ENCODE data around the gene LOC101059915.
"Not testable (repeated sequence)": the region's sequence is repeated elsewhere in the genome, so short reads cannot be mapped to it uniquely, and the experiment has no call there.

Gene LOC101059915

GRCh38 chrX:71699023-71699344 lies 31.6 kb downstream of the LOC101059915 start:
- H3K36me3 ChIP-seq (ENCODE audit: control insufficient read depth, insufficient read depth, low read length); H2BK120ac ChIP-seq (ENCODE audit: low read depth, low read length); H3K23ac ChIP-seq (ENCODE audit: low read length); H3K27ac ChIP-seq (ENCODE audit: low read depth, low read length); H3K79me1 ChIP-seq (ENCODE audit: low read length); H4K8ac ChIP-seq (ENCODE audit: low read depth, low read length); H3K79me2 ChIP-seq (ENCODE audit: control insufficient read depth, insufficient read depth, low read length); H2BK15ac ChIP-seq (replicated peaks; ENCODE audit: low read depth); H3K4ac ChIP-seq (ENCODE audit: low read depth, low read length); H3K4me2 ChIP-seq (ENCODE audit: low read length); H3K9ac ChIP-seq (ENCODE audit: low read length); H2AK5ac ChIP-seq (ENCODE audit: low read length); H2BK5ac ChIP-seq (ENCODE audit: low read length); H4K5ac ChIP-seq (ENCODE audit: low read length); DNase-seq; H3K56ac ChIP-seq (ENCODE audit: low read length); H3K27me3 ChIP-seq (ENCODE audit: insufficient read depth, low read length, poor library complexity); H3K4me1 ChIP-seq (ENCODE audit: control insufficient read depth, low read depth, low read length); H3K18ac ChIP-seq (ENCODE audit: low read length); H3K4me3 ChIP-seq (ENCODE audit: low read length): not testable (repeated sequence)
- WGBS (ENCODE audit: extremely low coverage, insufficient coverage, low lambda C conversion rate) = no CpG with 5 or more reads among the region's 4 CpGs

GRCh38 chrX:71702853-71703252 lies 35.5 kb downstream of the LOC101059915 start:
- not testable (repeated sequence) for H2AK5ac ChIP-seq (ENCODE audit: low read length); H3K18ac ChIP-seq (ENCODE audit: low read length); H3K4ac ChIP-seq (ENCODE audit: low read depth, low read length); H3K36me3 ChIP-seq (ENCODE audit: control insufficient read depth, insufficient read depth, low read length); H3K27me3 ChIP-seq (ENCODE audit: insufficient read depth, low read length, poor library complexity); H2BK120ac ChIP-seq (ENCODE audit: low read depth, low read length); H3K23ac ChIP-seq (ENCODE audit: low read length); H3K4me3 ChIP-seq (ENCODE audit: low read length); H3K4me1 ChIP-seq (ENCODE audit: control insufficient read depth, low read depth, low read length); H3K9ac ChIP-seq (ENCODE audit: low read length); H4K5ac ChIP-seq (ENCODE audit: low read length); H2BK15ac ChIP-seq (replicated peaks; ENCODE audit: low read depth); DNase-seq; H2BK5ac ChIP-seq (ENCODE audit: low read length); H3K4me2 ChIP-seq (ENCODE audit: low read length); H3K27ac ChIP-seq (ENCODE audit: low read depth, low read length); H3K56ac ChIP-seq (ENCODE audit: low read length); H4K8ac ChIP-seq (ENCODE audit: low read depth, low read length); H3K79me1 ChIP-seq (ENCODE audit: low read length); H3K79me2 ChIP-seq (ENCODE audit: control insufficient read depth, insufficient read depth, low read length)
- WGBS (ENCODE audit: extremely low coverage, insufficient coverage, low lambda C conversion rate) = no CpG with 5 or more reads among the region's 12 CpGs

DNA sequence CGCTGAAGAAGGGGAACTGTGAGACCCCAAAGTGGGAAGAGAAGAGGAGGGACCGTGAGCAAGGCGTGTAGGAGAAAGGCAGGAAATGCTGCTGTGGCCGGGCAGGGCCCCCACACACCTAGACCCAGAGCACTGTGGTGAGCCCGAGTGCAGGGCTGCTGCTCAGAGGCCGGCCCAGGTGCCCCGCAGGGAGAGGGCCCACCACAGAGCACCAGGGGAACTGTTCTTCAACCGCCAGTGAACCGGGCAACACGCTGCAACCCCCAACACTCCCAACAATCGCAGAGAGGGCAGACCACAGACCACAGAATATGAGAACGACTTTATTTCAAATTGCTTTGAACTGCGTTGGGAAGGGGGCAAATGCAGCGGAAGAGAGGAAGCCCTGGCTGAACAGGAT lies 46.7 kb downstream of the LOC101059915 start:
- not testable (repeated sequence) for H3K4me3 ChIP-seq (ENCODE audit: low read length); H3K27ac ChIP-seq (ENCODE audit: low read depth, low read length); DNase-seq; H3K36me3 ChIP-seq (ENCODE audit: control insufficient read depth, insufficient read depth, low read length); H3K4me2 ChIP-seq (ENCODE audit: low read length); H3K18ac ChIP-seq (ENCODE audit: low read length); H2BK15ac ChIP-seq (replicated peaks; ENCODE audit: low read depth); H2BK5ac ChIP-seq (ENCODE audit: low read length); H3K4me1 ChIP-seq (ENCODE audit: control insufficient read depth, low read depth, low read length); H3K56ac ChIP-seq (ENCODE audit: low read length); H2BK120ac ChIP-seq (ENCODE audit: low read depth, low read length); H4K5ac ChIP-seq (ENCODE audit: low read length); H3K79me1 ChIP-seq (ENCODE audit: low read length); H3K23ac ChIP-seq (ENCODE audit: low read length); H3K79me2 ChIP-seq (ENCODE audit: control insufficient read depth, insufficient read depth, low read length); H4K8ac ChIP-seq (ENCODE audit: low read depth, low read length); H3K27me3 ChIP-seq (ENCODE audit: insufficient read depth, low read length, poor library complexity); H3K4ac ChIP-seq (ENCODE audit: low read depth, low read length); H2AK5ac ChIP-seq (ENCODE audit: low read length); H3K9ac ChIP-seq (ENCODE audit: low read length)
- no CpG with 5 or more reads among the region's 14 CpGs for WGBS (ENCODE audit: extremely low coverage, insufficient coverage, low lambda C conversion rate)

DNA sequence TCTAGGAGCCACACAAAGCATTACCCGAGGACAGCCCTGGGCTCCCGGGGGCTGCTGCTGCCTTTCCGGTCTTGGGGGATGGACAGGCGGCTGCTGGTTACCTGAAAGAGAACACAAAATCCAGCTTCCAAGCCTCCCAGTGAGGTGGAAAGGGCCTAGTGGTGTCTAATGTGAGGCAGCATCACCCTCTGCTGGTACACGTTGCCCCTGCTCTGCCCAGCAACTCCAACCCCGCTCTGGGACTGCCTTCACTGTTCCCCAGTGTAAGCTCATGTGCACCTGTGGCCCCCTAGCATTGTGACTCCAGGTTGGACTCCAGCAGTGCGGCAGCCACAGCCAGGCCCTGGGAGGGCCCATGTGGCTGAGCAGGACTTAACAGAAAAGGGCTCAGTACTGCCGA lies 48.2 kb downstream of the LOC101059915 start:
- H3K36me3 ChIP-seq (ENCODE audit: control insufficient read depth, insufficient read depth, low read length); H3K23ac ChIP-seq (ENCODE audit: low read length); H2BK15ac ChIP-seq (replicated peaks; ENCODE audit: low read depth); DNase-seq; H2BK120ac ChIP-seq (ENCODE audit: low read depth, low read length); H3K79me1 ChIP-seq (ENCODE audit: low read length); H3K27ac ChIP-seq (ENCODE audit: low read depth, low read length); H3K4me2 ChIP-seq (ENCODE audit: low read length); H4K5ac ChIP-seq (ENCODE audit: low read length); H4K8ac ChIP-seq (ENCODE audit: low read depth, low read length); H3K18ac ChIP-seq (ENCODE audit: low read length); H2AK5ac ChIP-seq (ENCODE audit: low read length); H3K56ac ChIP-seq (ENCODE audit: low read length); H3K9ac ChIP-seq (ENCODE audit: low read length); H3K4me3 ChIP-seq (ENCODE audit: low read length); H3K79me2 ChIP-seq (ENCODE audit: control insufficient read depth, insufficient read depth, low read length); H3K27me3 ChIP-seq (ENCODE audit: insufficient read depth, low read length, poor library complexity); H3K4me1 ChIP-seq (ENCODE audit: control insufficient read depth, low read depth, low read length); H3K4ac ChIP-seq (ENCODE audit: low read depth, low read length); H2BK5ac ChIP-seq (ENCODE audit: low read length): not testable (repeated sequence)
- no CpG with 5 or more reads among the region's 8 CpGs for WGBS (ENCODE audit: extremely low coverage, insufficient coverage, low lambda C conversion rate)

GRCh38 chrX:71716323-71716722 lies 49.0 kb downstream of the LOC101059915 start:
- H3K36me3 ChIP-seq (ENCODE audit: control insufficient read depth, insufficient read depth, low read length); H2BK120ac ChIP-seq (ENCODE audit: low read depth, low read length); H3K4me3 ChIP-seq (ENCODE audit: low read length); H4K5ac ChIP-seq (ENCODE audit: low read length); H3K27ac ChIP-seq (ENCODE audit: low read depth, low read length); H3K27me3 ChIP-seq (ENCODE audit: insufficient read depth, low read length, poor library complexity); H2BK15ac ChIP-seq (replicated peaks; ENCODE audit: low read depth); H3K4me1 ChIP-seq (ENCODE audit: control insufficient read depth, low read depth, low read length); H3K18ac ChIP-seq (ENCODE audit: low read length); H3K4ac ChIP-seq (ENCODE audit: low read depth, low read length); H3K23ac ChIP-seq (ENCODE audit: low read length); DNase-seq; H3K56ac ChIP-seq (ENCODE audit: low read length); H4K8ac ChIP-seq (ENCODE audit: low read depth, low read length); H3K79me2 ChIP-seq (ENCODE audit: control insufficient read depth, insufficient read depth, low read length); H3K79me1 ChIP-seq (ENCODE audit: low read length); H2AK5ac ChIP-seq (ENCODE audit: low read length); H3K4me2 ChIP-seq (ENCODE audit: low read length); H3K9ac ChIP-seq (ENCODE audit: low read length); H2BK5ac ChIP-seq (ENCODE audit: low read length): not testable (repeated sequence)
- WGBS (ENCODE audit: extremely low coverage, insufficient coverage, low lambda C conversion rate) = no CpG with 5 or more reads among the region's 12 CpGs

DNA sequence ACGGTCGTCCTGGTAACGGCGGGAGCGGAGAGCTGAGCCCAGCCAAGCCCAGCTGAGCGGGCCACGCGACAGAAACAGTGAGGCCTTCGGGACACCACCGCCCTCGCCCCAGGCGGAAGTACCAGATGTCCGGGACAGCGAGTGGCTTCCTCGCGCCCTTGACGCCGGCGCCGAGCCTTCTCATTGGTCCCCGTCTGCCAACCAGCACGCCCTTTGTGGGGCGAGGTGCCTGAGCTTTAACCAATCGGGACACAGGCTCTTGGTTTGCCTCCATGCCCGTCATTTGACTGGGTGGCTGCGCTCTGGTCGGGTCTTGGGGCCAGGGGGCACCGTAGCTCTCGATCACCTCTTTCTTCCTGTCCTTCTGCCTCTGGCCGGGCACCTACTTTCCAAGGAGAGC lies 50.8 kb downstream of the LOC101059915 start, which contains the start of gene CXorf49:
CXorf49 (minus strand) TSS at position 101 of the 400 bp plus-strand sequence. CDS start 134 bp downstream, outside the sequence.
- H3K4me2 ChIP-seq (ENCODE audit: low read length); H3K9ac ChIP-seq (ENCODE audit: low read length); H3K4ac ChIP-seq (ENCODE audit: low read depth, low read length); H3K56ac ChIP-seq (ENCODE audit: low read length); H3K18ac ChIP-seq (ENCODE audit: low read length); H3K79me2 ChIP-seq (ENCODE audit: control insufficient read depth, insufficient read depth, low read length); H2BK5ac ChIP-seq (ENCODE audit: low read length); H3K27ac ChIP-seq (ENCODE audit: low read depth, low read length); DNase-seq; H3K36me3 ChIP-seq (ENCODE audit: control insufficient read depth, insufficient read depth, low read length); H4K5ac ChIP-seq (ENCODE audit: low read length); H3K4me1 ChIP-seq (ENCODE audit: control insufficient read depth, low read depth, low read length); H2BK120ac ChIP-seq (ENCODE audit: low read depth, low read length); H4K8ac ChIP-seq (ENCODE audit: low read depth, low read length); H3K4me3 ChIP-seq (ENCODE audit: low read length); H2AK5ac ChIP-seq (ENCODE audit: low read length); H2BK15ac ChIP-seq (replicated peaks; ENCODE audit: low read depth); H3K23ac ChIP-seq (ENCODE audit: low read length); H3K27me3 ChIP-seq (ENCODE audit: insufficient read depth, low read length, poor library complexity); H3K79me1 ChIP-seq (ENCODE audit: low read length): not testable (repeated sequence)
- WGBS (ENCODE audit: extremely low coverage, insufficient coverage, low lambda C conversion rate) = no CpG with 5 or more reads among the region's 30 CpGs
